ENCODE data around the gene BTBD16. TPM values are rescaled to one million over a fixed set of nuclear protein-coding genes. Genes with fewer than 3 reads are reported as not detected.

BTBD16 gene
- total and polyA plus RNA-seq, 7 donors = 0.12 to 0.55 (median 0.54) TPM; not detected in 4

- no peak for DNase-seq
- no peaks in the 10 kb centered on the region for H3K27me3 ChIP-seq
- no peak overlapping the region for H3K27ac ChIP-seq
- H3K9me3 ChIP-seq = no peaks in the 10 kb centered on the region
- no peak overlapping the region for H3K4me3 ChIP-seq
- no peak for TF ChIP-seq POLR2A (IDR thresholded peaks at IDR 0.05)
- no peak for TF ChIP-seq CTCF (IDR thresholded peaks at IDR 0.05)
- no peak for TF ChIP-seq EP300 (IDR thresholded peaks at IDR 0.05)
- no peak for TF ChIP-seq POLR2AphosphoS5 (IDR thresholded peaks at IDR 0.05)
- no peaks in the 10 kb centered on the region for H3K36me3 ChIP-seq
- WGBS, 2 donors = 62 to 74% methylated on average over 3 of the region's 3 CpGs
- H3K4me1 ChIP-seq = peaks cover 0 to 5% (median 0%) of the 10 kb centered on the region in 4 donors
- intact Hi-C loops (cut with DNase I) = no loop called here
Observed at GRCh38 chr10:122349758-122350369, 78.8 kb downstream of the BTBD16 start.

- Histone ChIP-seq H3K9me3 (no peaks in the 10 kb centered on the region), H3K4me3 (no peak overlapping the region), H3K27me3 (no peaks in the 10 kb centered on the region), H3K27ac (no peak overlapping the region), H3K4me1 (no peaks in the 10 kb centered on the region), H3K36me3 (no peaks in the 10 kb centered on the region)
- no peak for DNase-seq
- TF ChIP-seq POLR2A (IDR thresholded peaks at IDR 0.05) = no peak
- 77 to 80% methylated on average over 12 of the region's 12 CpGs for WGBS, 2 donors
- intact Hi-C loops (cut with DNase I) = no loop called here
Observed at GRCh38 chr10:122350893-122351292, 79.8 kb downstream of the BTBD16 start.

- no peaks in the 10 kb centered on the region for H3K36me3 ChIP-seq
- no peaks in the 10 kb centered on the region for H3K27me3 ChIP-seq
- no peaks in the 10 kb centered on the region for H3K4me1 ChIP-seq
- intact Hi-C loops (cut with DNase I) = no loop called here
- WGBS, 2 donors = 64 to 74% methylated on average over 8 of the region's 8 CpGs
- H3K27ac ChIP-seq = no peak overlapping the region
- no peak for TF ChIP-seq POLR2A (IDR thresholded peaks at IDR 0.05)
- no peak overlapping the region for H3K4me3 ChIP-seq
- no peak for DNase-seq
- H3K9me3 ChIP-seq = no peaks in the 10 kb centered on the region
Observed at GRCh38 chr10:122352817-122353525, 81.9 kb downstream of the BTBD16 start.

- TF ChIP-seq CTCF (IDR thresholded peaks at IDR 0.05) (no peak), POLR2AphosphoS5 (IDR thresholded peaks at IDR 0.05) (no peak), POLR2A (IDR thresholded peaks at IDR 0.05) (no peak), EP300 (IDR thresholded peaks at IDR 0.05) (no peak)
- WGBS, 2 donors = 85 to 87% methylated on average over 2 of the region's 2 CpGs
- intact Hi-C loops (cut with DNase I) = no loop called here
Observed at GRCh38 chr10:122354383-122354782, 83.3 kb downstream of the BTBD16 start.

GRCh38 chr10:122357685-122358084 is 86.6 kb downstream of the BTBD16 start:
- H3K4me3 ChIP-seq = no peak overlapping the region
- no peak overlapping the region for H3K27ac ChIP-seq
- no peak for TF ChIP-seq POLR2AphosphoS5 (IDR thresholded peaks at IDR 0.05)
- TF ChIP-seq CTCF (IDR thresholded peaks at IDR 0.05) = no peak
- TF ChIP-seq POLR2A (IDR thresholded peaks at IDR 0.05) = no peak
- no peak for TF ChIP-seq EP300 (IDR thresholded peaks at IDR 0.05)
- intact Hi-C loops (cut with DNase I) = no loop called here
- H3K27me3 ChIP-seq = no peaks in the 10 kb centered on the region
- WGBS, 2 donors = 90 to 92% methylated on average over 4 of the region's 4 CpGs
- no peak for DNase-seq
- H3K36me3 ChIP-seq = no peaks in the 10 kb centered on the region
- no peaks in the 10 kb centered on the region for H3K9me3 ChIP-seq
- no peaks in the 10 kb centered on the region for H3K4me1 ChIP-seq

More at GRCh38 chr10:122354383-122354782, 83.3 kb downstream of the BTBD16 start:
- Histone ChIP-seq H3K36me3 (no peaks in the 10 kb centered on the region), H3K9me3 (no peaks in the 10 kb centered on the region), H3K4me3 (no peak overlapping the region), H3K27me3 (no peaks in the 10 kb centered on the region), H3K4me1 (no peaks in the 10 kb centered on the region), H3K27ac (no peak overlapping the region)
- no peak for DNase-seq

Data from sigmoid colon (tissue), 7 donors.